Subcutaneous abdominal adipose tissue (tissue), 5 donors: Measurements from ENCODE around the gene CD300LG.

Source experiments
- H3K27ac ChIP-seq: one replicate; pipeline ENCODE4 v1.7.0; 2013; ENCODE audit warnings: low read depth, mild to moderate bottlenecking, inconsistent platforms, low read length, moderate library complexity
- H3K27me3 ChIP-seq, 5 donors: one replicate each; pipeline ENCODE4 v1.7.0; 2013; ENCODE audit warnings: low read length in 5 of 5, inconsistent platforms in 1 of 5; ENCODE audit not compliant: control insufficient read depth in 5 of 5, insufficient read depth in 4 of 5
- H3K36me3 ChIP-seq, 5 donors: one replicate each; pipeline ENCODE4 v1.7.0; 2013; ENCODE audit warnings: low read length in 5 of 5; ENCODE audit not compliant: control insufficient read depth in 5 of 5, insufficient read depth in 5 of 5
- H3K4me1 ChIP-seq, 5 donors: one replicate each; pipeline ENCODE4 v1.7.0; 2013; ENCODE audit warnings: low read length in 5 of 5, mild to moderate bottlenecking in 3 of 5, moderate library complexity in 1 of 5; ENCODE audit not compliant: control insufficient read depth in 5 of 5, insufficient read depth in 5 of 5
- H3K4me3 ChIP-seq, 5 donors: one replicate each; pipeline ENCODE4 v1.7.0; 2013; ENCODE audit warnings: low read length in 5 of 5, low read depth in 1 of 5
- H3K9ac ChIP-seq, 5 donors: one replicate each; pipeline ENCODE4 v1.7.0; 2013; ENCODE audit warnings: low read length in 5 of 5, mild to moderate bottlenecking in 4 of 5, moderate library complexity in 3 of 5
- H3K9me3 ChIP-seq, 5 donors: one replicate each; pipeline ENCODE4 v1.7.0; 2013; ENCODE audit warnings: low read length in 5 of 5; ENCODE audit not compliant: control insufficient read depth in 5 of 5
- donor health status: healthy.
- donor health status: healthy.
- donor health status: healthy.
- donor health status: healthy.
- donor health status: healthy.

The CD300LG gene

DNA sequence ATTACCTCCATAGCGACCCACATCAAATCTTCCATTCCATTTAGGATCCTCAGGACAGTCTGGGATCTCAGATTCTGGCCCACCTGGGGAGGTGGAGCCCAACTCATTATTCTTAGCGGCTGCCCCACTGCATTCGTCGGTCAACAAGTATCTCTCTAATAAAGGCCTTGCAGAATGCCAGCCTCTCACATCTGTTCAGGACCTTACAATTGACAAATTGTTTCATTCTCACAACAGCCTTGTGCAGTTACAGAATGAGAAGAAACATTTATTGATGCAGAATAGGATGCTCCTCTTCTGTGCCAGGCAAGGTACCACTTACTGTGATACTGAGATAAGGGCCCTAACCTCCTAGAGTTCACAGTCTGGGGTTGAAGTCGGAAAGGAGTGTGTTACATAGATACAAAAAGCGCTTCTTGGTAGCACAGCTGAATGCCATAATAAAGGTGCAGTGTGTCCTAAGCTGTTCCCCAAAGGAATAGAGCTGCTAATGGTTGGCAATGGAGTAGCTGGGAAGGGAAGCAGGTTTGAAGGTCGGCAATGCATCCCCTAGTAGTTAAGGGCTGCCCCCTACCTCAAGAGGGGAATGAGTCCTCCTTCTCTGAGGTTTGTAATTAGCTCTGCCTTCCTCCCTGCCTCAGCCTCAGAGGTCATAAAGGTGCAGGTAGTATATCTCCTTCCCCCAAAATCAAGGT lies 62.7 kb downstream of the CD300LG start:
- no peak overlapping the region for H3K9ac ChIP-seq
- no peak overlapping the region for H3K4me3 ChIP-seq

DNA sequence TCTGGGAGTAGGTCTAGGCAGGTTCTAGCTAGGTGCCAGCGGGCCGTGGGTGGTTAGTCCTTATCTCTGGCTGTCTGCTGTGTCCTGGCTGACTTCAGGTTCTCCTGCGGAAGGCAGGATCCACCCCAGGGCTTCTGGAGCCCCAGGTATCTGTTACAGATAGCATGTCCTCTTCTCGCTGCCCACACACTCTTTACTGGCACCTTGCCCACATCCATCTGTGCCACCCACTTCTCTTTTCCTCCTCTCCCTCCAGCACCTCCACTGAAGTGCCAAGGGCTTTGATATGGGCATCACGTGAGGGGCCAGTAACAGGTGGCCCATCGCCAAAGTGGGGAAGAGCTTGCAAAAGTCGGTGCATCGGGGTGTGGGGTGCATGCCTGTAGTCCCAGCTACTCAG lies 64.9 kb downstream of the CD300LG start:
- H3K9ac ChIP-seq = no peak overlapping the region
- no peak overlapping the region for H3K4me3 ChIP-seq
- H3K4me1 ChIP-seq = peaks cover 0 to 16% (median 15%) of the 10 kb centered on the region in 5 donors
- peaks cover 4 to 31% (median 23%) of the 10 kb centered on the region in 5 donors for H3K27me3 ChIP-seq
- no peaks in the 10 kb centered on the region for H3K9me3 ChIP-seq
- H3K36me3 ChIP-seq = no peaks in the 10 kb centered on the region
- H3K27ac ChIP-seq = no peak overlapping the region

More for the DNA sequence above, 62.7 kb downstream of the CD300LG start:
- no peak overlapping the region for H3K27ac ChIP-seq
- peaks cover 0 to 28% (median 28%) of the 10 kb centered on the region in 5 donors for H3K4me1 ChIP-seq
- peaks cover 18 to 50% (median 38%) of the 10 kb centered on the region in 5 donors for H3K27me3 ChIP-seq
- no peaks in the 10 kb centered on the region for H3K9me3 ChIP-seq
- no peaks in the 10 kb centered on the region for H3K36me3 ChIP-seq

DNA sequence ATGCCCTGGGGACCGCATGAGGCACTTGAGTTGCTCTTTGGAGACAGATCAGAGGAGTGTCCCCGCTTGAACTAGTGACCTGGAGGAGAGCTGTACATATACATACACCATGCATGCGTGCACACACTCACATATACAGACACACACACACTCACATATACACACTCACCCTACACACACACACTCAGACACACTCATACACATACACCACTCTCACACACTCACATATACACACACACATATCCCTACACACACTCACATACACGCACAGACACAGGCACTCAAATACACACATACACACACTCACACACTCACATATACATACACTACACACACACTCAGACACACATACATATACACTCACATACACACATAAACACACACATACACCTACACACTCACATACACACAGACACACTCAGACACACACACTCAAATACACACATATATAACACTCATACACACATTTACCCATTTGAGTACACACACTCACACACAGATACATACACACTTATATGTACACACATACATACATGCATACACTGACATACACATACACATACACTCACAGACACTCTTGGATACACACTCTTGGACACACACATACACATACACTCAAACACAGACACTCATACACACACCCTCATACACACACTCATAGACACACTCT lies 65.8 kb downstream of the CD300LG start:
- Histone ChIP-seq H3K4me3 (no peak overlapping the region), H3K9me3 (no peaks in the 10 kb centered on the region), H3K4me1 (peaks cover 1 to 16% (median 14%) of the 10 kb centered on the region in 5 donors), H3K27me3 (peaks cover 4 to 29% (median 15%) of the 10 kb centered on the region in 5 donors), H3K9ac (no peak overlapping the region), H3K27ac (no peak overlapping the region), H3K36me3 (no peaks in the 10 kb centered on the region)
